ENCODE results near the gene CPE.

DNA sequence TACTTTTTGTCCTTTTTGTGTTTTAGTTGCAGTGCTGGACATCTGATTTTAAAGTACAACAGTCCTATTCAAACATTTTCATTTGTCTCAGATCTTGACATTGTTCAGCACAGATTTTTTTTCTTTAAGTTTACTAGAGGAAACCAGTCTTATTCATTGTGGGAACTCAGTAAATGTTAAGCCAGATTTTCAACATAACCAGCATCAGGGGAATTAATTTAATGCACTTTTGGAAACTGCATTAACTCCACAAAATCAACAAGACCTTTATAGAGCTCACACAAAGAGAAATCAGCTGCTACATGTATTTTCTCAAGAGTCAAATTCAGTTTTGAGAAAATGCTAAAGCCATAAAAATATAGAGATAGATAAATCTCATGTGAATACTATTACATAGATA is 9.9 kb downstream of the CPE start:
- TF ChIP-seq, protein P1, sequence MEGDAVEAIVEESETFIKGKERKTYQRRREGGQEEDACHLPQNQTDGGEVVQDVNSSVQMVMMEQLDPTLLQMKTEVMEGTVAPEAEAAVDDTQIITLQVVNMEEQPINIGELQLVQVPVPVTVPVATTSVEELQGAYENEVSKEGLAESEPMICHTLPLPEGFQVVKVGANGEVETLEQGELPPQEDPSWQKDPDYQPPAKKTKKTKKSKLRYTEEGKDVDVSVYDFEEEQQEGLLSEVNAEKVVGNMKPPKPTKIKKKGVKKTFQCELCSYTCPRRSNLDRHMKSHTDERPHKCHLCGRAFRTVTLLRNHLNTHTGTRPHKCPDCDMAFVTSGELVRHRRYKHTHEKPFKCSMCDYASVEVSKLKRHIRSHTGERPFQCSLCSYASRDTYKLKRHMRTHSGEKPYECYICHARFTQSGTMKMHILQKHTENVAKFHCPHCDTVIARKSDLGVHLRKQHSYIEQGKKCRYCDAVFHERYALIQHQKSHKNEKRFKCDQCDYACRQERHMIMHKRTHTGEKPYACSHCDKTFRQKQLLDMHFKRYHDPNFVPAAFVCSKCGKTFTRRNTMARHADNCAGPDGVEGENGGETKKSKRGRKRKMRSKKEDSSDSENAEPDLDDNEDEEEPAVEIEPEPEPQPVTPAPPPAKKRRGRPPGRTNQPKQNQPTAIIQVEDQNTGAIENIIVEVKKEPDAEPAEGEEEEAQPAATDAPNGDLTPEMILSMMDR (IDR thresholded peaks at IDR 0.05) = no peak
- no peak for TF ChIP-seq POLR2A (IDR thresholded peaks at IDR 0.05)
